ENCODE data around the gene UST. TPM values are rescaled to one million over a fixed set of nuclear protein-coding genes. Genes with fewer than 3 reads are reported as not detected.

Gene UST
- total and polyA plus RNA-seq, 8 donors = 3.7 to 20.9 (median 8.6) TPM

GRCh38 chr6:148771212-148771601, 24.4 kb downstream of the UST start:
- Histone ChIP-seq H3K36me3 (no peaks in the 10 kb centered on the region), H3K27me3 (no peaks in the 10 kb centered on the region), H3K27ac (no peak overlapping the region), H3K9me3 (no peaks in the 10 kb centered on the region), H3K4me3 (no peak overlapping the region), H3K4me1 (peaks cover 7 to 16% (median 9%) of the 10 kb centered on the region in 3 donors)
- DNase-seq (peak in 3 of 6 donors; percentile 24 to 38 (median 34)), FAIRE-seq (no peak), ATAC-seq (peak; percentile 49 to 82 (median 68))
- intact Hi-C loops (cut with DNase I) = no loop called here
- WGBS, 2 donors = 12 to 17% methylated on average over 3 of the region's 3 CpGs
- no peak for TF ChIP-seq CTCF (IDR thresholded peaks at IDR 0.05)

GRCh38 chr6:148771896-148772554, 25.2 kb downstream of the UST start:
- Histone ChIP-seq H3K4me3 (no peak overlapping the region), H3K36me3 (no peaks in the 10 kb centered on the region), H3K4me1 (peaks cover 7 to 16% (median 9%) of the 10 kb centered on the region in 3 donors), H3K27ac (no peak overlapping the region), H3K27me3 (no peaks in the 10 kb centered on the region), H3K9me3 (no peaks in the 10 kb centered on the region)
- WGBS, 2 donors = 94 to 100% methylated on average over 6 of the region's 6 CpGs
- no peak for ATAC-seq
- intact Hi-C loops (cut with DNase I) = no loop called here
- TF ChIP-seq CTCF (IDR thresholded peaks at IDR 0.05) = no peak
- FAIRE-seq = no peak
- no peak for DNase-seq

- WGBS, 2 donors = 90 to 93% methylated on average over 6 of the region's 6 CpGs
- Histone ChIP-seq H3K4me3 (no peak overlapping the region), H3K27me3 (no peaks in the 10 kb centered on the region), H3K27ac (no peak overlapping the region), H3K36me3 (no peaks in the 10 kb centered on the region), H3K4me1 (peaks cover 6 to 13% (median 7%) of the 10 kb centered on the region in 3 donors), H3K9me3 (no peaks in the 10 kb centered on the region)
- ATAC-seq (no peak), DNase-seq (no peak), FAIRE-seq (no peak)
- intact Hi-C loops (cut with DNase I) = no loop called here
- TF ChIP-seq CTCF (IDR thresholded peaks at IDR 0.05) = no peak
Measured at GRCh38 chr6:148775161-148775560, 28.3 kb downstream of the UST start.

GRCh38 chr6:148776321-148777308, 29.8 kb downstream of the UST start:
- Histone ChIP-seq H3K27ac (no peak overlapping the region), H3K27me3 (no peaks in the 10 kb centered on the region), H3K9me3 (no peaks in the 10 kb centered on the region), H3K4me1 (no peaks in the 10 kb centered on the region), H3K36me3 (no peaks in the 10 kb centered on the region), H3K4me3 (no peak overlapping the region)
- WGBS, 2 donors = 87 to 89% methylated on average over 15 of the region's 15 CpGs
- no peak for TF ChIP-seq CTCF (IDR thresholded peaks at IDR 0.05)
- intact Hi-C loops (cut with DNase I) = no loop called here
- DNase-seq (no peak), FAIRE-seq (no peak), ATAC-seq (peak in 1 of 4 donors; percentile 23)
